HG03378 (cell line): ENCODE measurements around the gene COL25A1.

Experiments
- ATAC-seq: cut with Tn5 transposase; IDR thresholded peaks from one replicate; pipeline ENCODE4 v1.9.1; 2021; ENCODE audit warnings: mild to moderate bottlenecking, moderate library complexity; ENCODE audit not compliant: unreplicated experiment

The COL25A1 gene

DNA sequence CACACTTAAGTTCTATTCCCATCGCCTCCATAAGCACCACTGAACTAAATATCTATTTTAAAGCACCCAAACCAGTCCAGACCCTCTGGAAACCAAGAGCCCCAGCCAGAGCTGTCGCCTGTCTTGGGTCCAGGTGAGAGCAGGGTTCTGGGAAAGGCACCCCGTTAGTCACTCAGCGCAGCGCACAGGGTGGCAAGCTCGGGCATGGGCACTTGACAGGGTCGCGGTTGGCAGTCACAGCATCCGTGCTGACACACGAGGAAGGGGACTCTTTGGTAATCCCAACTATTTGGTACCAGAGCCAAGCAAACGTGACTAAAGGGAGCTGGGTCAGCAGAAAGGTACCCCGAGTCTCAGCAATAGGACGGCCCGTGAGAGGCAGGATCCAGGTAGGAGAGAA is 515.4 kb downstream of the COL25A1 start:
- no peak for ATAC-seq

DNA sequence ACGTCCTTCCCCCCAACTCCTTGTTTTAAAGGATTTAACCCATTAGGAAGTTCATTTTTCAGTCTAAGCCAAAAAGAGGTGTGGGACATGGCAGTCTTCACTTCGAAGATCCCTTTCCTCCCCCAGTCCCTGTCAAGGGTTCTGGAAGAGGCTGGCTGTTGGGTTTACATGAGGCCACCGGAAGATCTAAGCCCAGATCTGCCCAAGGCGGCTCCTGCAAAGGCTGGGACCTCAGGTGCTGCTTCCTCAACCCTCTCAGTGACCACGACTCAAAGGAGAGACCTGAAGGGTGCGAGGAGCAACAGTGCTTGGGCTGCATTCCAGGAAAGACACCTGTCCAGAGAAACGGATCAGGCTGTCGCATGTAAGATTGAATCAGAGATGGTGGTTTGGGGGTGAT is 516.1 kb downstream of the COL25A1 start:
- no peak for ATAC-seq

DNA sequence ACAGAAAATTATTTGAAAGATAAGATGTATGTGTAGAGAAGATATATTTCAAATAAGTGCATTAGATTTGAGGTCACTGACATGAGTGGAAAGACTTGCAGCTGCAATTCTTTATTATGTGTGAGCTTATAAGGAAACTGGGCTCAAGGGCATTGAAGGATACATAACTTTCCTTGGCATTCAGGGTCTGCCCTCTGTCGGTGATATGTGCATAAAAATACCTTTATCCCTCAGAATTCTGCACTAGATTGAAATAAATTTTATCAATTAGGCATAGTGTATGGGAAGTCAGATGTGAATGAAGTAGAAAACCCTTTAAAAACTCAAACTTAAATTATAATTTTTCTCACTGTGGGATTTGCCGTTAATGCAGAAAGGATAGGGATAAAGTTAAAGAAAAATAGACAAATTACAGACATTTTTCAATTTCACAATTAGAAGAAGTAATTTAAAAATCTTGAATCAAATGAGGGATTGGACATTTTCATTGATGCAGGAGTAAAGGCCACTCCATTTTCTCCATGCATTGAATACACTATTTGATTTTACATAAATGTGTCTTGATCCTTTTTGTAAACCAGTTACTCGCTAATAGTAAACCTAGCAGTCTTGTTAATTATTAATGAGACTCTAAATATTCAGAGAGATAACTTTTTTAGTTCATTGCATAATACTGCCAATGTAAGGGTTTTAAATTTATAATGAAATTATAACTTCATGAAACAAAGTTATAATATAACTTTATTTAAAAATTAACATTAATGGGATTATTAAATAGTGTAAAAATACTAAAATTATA is 518.6 kb downstream of the COL25A1 start:
- no peak for ATAC-seq

DNA sequence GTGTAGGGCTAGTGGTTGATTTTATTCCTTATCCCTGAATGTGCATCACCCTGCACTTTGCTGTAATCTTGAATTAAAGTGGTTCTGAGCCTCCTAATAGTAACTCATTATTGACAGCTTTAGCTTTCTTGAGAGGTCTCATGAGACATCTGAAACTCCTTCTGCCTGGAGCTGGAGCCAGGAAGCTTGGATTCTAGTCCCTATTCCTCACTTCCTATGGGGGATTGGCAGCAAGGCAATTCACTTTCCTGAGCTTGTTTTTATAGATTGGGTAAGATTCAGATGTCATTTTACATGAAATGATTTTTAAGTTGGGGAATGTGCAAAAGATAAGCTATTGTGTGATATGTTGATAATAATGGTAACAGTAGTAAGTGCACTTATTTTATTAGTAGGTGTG is 522.5 kb downstream of the COL25A1 start:
- no peak for ATAC-seq

DNA sequence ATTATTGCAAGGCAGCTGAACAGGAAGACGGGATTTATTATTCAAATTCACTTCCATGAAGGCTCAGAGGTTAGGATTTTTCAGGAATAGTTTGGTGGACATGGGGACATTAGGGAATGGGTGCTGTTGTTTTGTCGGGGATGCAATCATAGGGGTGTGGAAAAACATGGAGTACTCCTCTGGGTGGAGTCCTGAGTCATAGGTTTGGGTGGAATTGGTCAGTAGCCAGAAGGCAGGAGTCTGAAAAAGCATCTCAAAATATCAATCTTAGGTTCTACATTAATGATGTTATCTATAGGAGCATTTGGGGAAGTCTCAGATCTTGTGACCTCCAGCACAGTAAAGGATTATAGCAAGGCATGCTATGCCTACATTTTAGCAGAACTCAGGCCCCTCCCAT is 525.1 kb downstream of the COL25A1 start:
- no peak for ATAC-seq

DNA sequence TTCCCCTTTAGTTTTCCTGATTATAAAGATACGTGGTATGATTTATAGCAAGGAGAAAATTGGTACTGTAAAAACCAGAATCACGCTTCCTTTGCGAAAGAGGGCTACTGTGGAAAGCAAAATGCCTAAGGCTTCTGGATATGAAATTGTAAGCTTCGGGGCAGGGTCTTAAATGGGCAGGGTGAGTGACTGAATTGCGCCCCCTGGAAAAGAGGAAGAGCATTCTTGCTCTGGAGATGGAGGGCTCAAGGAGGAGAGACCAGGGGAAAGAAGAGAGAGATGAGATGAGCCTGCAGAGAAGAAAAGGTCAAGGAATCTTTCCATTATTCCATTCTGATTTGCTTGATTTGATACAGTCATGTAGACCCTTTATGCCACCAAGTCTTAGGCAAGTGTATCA is 526.5 kb downstream of the COL25A1 start:
- ATAC-seq: no peak

DNA sequence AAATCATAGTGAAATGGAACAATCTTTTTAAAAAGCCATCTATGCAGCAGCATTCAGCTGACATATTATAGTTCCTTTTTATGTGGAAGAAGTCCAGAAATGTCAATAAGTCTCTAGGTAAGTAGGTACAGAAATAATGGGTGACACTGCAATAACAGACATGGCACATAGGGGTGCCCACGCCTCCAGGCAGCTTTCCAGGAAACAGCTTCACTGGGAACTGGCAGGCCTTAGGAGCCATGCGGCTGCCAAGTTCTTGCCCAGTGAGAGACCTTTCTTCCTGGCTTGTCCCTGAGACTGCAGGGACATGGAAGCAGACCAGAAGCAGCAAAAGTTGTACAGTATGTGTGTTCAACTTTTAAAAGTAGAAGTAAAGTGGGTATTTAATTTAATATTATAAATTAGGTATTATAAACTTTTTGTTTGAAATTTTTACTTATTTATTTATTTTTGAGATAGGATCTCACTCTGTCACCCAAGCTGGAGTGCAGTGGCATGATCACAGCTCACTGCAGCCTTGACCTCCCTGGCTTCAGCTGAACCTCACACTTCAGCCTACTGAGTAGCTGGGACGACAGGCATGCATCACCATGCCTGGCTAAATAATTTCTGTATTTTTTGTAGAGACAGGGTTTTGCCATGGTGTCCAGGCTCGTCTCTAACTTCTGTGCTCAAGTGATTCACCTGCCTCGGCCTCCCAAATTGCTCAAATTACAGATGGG is 527.5 kb downstream of the COL25A1 start:
- no peak for ATAC-seq

DNA sequence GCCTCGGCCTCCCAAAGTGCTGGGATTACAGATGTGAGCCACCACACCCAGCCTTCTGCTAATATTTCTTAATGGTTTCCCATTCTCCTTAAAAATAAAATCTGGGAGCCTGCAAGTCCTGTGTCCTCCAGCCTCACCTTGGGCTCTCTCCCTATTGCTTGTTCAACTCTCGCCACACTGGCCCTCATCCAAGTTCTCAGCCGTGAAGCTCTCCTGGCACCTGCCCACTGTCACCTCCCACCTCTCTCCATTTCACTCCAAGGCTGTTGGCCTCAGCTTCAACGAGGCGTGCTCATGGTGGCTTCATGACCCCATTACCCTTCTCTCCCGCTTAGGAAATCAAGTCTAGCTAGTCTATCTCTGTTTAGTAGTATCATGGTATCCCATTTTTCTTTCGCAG is 530.1 kb downstream of the COL25A1 start:
- no peak for ATAC-seq

DNA sequence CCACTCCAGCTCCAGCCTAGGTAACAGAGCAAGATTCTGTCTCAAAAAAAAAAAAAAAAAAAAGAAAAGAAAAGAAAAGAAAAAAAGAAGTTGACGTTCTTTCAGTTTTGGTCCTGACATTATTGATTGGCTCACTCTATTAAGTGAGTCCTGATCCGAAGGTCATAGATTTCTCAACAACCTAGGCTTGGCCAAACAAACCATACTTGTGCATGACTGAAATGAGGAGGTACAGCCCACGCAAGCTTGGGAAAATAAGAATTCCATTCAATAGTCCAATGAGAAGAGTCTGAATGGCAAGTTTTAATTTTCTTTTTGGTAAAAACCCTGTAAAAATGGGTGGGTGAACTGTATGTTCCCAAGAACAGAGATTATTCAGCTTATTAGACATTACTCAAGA is 536.4 kb downstream of the COL25A1 start:
- no peak for ATAC-seq

DNA sequence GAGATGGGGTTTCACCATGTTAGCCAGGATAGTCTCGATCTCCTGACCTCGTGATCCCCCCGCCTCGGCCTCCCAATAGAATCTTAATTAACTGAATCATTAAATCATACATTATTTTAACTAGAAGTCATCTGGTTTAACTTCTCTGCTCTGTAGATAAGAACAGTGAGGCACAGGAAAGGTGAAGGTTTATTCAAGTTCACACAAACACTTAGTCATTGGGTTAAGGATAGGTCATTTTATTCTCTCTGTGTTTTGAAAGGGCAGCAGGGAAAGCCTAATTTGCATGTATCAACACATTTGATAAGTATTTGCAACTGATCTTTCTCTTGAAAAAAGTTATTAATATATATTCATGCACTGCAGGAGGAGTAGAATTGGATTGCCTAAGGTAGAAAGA is 538.5 kb downstream of the COL25A1 start:
- no peak for ATAC-seq

DNA sequence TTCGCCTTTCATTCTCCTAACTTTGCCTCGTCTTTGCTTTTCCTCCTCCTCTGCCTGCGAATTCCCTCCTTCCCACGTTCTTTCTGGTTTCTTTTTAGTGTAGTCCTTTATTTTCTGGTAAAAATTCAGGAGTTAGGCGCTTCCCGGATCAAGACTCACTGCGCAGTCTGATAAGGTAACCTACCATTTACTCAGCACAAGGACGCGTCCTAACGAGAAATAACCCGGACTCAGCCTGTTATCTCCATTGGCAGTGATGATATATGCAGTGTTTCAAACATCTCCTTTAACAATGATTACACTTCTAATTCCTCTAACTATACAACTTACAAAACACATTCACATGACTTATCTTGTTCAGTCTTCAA is 539.2 kb downstream of the COL25A1 start:
- no peak for ATAC-seq

DNA sequence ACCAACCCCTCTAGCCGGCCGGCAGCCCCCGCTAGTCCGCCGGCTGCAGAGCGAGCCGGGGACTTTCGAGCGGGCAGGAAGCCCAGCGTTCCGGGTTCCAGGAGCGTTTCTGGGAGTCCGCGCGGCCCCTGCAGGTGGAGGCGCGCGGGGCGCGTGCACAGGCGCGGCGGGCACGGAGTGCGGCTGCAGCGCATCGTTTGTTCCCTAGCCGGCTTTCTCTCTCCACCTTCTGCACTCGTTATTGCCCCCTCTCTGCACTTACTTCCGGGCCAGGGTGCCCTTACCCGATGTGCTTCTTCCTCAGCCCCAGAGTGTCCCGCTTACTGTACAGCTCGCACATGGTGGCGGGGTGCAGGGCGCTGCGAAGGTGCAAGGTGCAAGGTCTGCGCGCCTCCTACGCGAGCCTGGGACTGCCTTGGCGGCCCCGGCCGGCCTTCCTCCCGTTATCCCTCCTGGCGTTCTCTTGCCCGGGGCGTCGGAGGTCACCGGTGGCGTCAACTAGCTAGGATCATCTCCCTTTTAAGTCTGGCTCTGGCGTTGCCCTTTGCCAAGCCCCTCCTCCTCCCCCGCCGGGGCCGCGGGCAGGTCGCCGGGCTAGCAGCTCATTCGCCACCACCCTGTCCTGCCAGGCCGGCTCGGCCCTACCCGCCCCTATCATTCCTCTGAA is 539.8 kb downstream of the COL25A1 start, which contains the start of gene ETNPPL:
Gene ETNPPL, minus strand, starts transcription at position 495 of the 667 bp plus-strand sequence. Its CDS starts 155 bp downstream, at position 340.
- ATAC-seq: no peak
